Fibroblast of gingiva (primary cell): ENCODE results near the gene IER3.

Experiments
- DNase-seq: peaks from one replicate; pipeline ENCODE4 v3.0.0-alpha.2; 2011; ENCODE audit warnings: low read depth

IER3 gene

DNA sequence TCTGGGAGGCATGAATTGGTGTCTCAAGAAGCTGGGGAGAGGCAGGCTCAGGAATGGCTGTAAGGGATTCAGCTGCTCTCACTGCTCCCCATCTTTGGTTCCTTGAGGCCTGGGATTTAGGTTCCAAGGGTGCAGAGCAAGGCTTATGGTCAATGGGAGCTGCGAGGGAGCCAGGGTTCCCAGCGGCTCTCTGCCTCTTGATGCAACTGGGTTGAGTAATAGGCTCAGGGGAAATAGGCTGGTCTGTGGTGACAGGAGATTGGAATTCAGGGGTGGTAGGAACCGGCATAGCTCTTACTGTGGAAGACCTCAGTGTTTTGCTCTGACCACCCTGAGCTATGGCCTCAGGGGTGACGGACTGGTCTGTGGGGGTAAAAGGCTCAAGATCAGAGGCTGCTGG, 40.5 kb downstream of the IER3 start:
- no peak for DNase-seq

GRCh38 chr6:30703011-30703410, 41.3 kb downstream of the IER3 start:
- no peak for DNase-seq

DNA sequence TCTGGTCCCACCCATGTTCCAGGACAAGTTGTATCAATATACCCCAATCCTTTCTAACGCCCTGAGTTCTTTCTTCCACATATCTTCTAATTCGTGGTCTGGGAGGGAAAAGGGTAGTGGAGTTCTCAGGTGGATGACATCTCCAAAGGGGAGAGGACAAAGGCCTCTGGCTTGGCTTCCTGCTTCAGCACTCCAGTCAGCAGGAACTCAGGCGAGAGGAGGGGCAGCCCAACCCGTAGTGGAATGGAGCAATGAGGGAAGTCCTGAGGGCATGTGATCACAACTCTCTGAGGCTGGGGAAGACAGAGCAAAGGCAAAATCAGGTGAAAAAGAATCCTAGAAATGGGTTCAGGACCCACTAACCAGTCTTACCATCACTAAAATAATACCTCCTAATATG, 44.0 kb downstream of the IER3 start:
- DNase-seq = no peak

DNA sequence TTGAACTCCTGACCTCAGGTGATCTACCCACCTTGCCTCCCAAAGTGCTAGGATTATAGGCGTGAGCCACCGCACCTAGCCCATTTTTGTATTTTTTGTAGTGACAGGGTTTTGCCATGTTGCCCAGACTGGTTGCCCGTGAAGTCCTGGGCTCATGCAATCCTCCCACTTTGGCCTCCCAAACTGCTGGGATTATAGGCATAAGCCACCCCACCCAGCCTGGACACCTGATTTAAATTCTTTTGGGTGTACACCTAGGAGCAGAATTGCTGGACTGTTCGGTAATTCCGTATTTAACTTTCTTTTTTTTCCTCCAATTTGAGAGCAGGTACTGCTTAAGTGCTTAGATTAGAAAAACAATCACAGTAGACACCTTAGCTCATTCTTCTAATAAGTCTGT, 47.9 kb downstream of the IER3 start:
- no peak for DNase-seq
